ENCODE data around the gene PARD3B. TPM values are rescaled to one million over a fixed set of nuclear protein-coding genes. Genes with fewer than 3 reads are reported as not detected.

The PARD3B gene
- total and polyA plus RNA-seq, 2 of the 8 experiments (the other 6 are each of a cell fraction or from before 2014, with no cell fraction given): 1.2 to 5.7 TPM

DNA sequence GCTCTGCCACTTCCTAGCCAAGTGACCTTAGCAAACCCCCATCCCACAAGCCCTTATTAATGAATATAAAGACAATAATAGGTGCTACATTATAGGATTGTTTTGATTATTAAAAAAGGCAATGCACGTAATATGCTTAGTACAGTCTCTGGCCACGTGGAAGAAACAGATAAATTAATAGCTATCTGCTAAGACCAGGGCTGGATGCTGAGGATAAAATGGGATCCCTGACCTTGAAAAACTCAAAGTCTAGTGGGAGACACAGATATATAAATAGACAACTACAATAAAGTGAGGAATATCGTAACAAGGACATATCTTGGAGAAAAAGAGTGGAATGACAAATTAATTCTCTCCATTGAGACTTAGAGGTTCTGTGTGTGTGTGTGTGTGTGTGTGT is 29.9 kb upstream of the PARD3B start:
- Histone ChIP-seq H4K5ac (ENCODE audit: insufficient read length, low read depth, low read length) (no peak overlapping the region), H4K91ac (replicated peaks; ENCODE audit: insufficient read length, low read length) (no peak overlapping the region), H2BK12ac (ENCODE audit: low read depth, low read length) (no peak overlapping the region), H3K4me2 (ENCODE audit: insufficient read depth in 1 of 2, low read depth in 2 of 2, low read length in 2 of 2) (no peak overlapping the region), H2BK15ac (ENCODE audit: low read length) (no peak overlapping the region), H3K9ac (replicated peaks in 1 of 4; ENCODE audit: extremely low read depth in 1 of 4, low read depth in 3 of 4, low read length in 3 of 4) (no peak overlapping the region), H3K23me2 (ENCODE audit: low read depth, low read length) (no peaks in the 10 kb centered on the region), H2BK5ac (ENCODE audit: low read depth, low read length) (no peak overlapping the region), H3K56ac (replicated peaks; ENCODE audit: insufficient read length, low read depth, low read length) (no peak overlapping the region), H3K4ac (replicated peaks; ENCODE audit: insufficient read length, low read depth, low read length) (no peak overlapping the region), H3K79me2 (ENCODE audit: control insufficient read depth in 1 of 2, insufficient read depth in 2 of 2, low read length in 2 of 2) (no peaks in the 10 kb centered on the region), H3K23ac (ENCODE audit: insufficient read length) (no peak overlapping the region), H3K79me1 (ENCODE audit: low read depth, low read length) (no peaks in the 10 kb centered on the region), H2BK20ac (ENCODE audit: low read length) (no peak overlapping the region), H3K27me3 (replicated peaks in 1 of 4; ENCODE audit: control insufficient read depth in 3 of 4, extremely low read depth in 1 of 4, insufficient read depth in 3 of 4, low read length in 3 of 4) (no peaks in the 10 kb centered on the region), H2AFZ (ENCODE audit: low read length) (no peak overlapping the region), H3K4me1 (replicated peaks in 1 of 4; ENCODE audit: control insufficient read depth in 3 of 4, insufficient read depth in 4 of 4, low read length in 3 of 4) (peaks cover 0 to 4% (median 3%) of the 10 kb centered on the region in 4 experiments; a peak in 3 of 7 replicates), H3K14ac (ENCODE audit: insufficient read length) (no peak overlapping the region), H4K8ac (ENCODE audit: extremely low read depth, insufficient read depth, low read length) (no peak overlapping the region), H3K4me3 (ENCODE audit: extremely low read depth in 1 of 4, insufficient read depth in 2 of 4, low read depth in 3 of 4, low read length in 4 of 4) (no peak overlapping the region), H2AK5ac (ENCODE audit: low read depth, low read length) (no peak overlapping the region), H4K20me1 (replicated peaks in 1 of 2; ENCODE audit: control insufficient read depth in 1 of 2, insufficient read depth in 2 of 2, low read length in 2 of 2) (no peaks in the 10 kb centered on the region), H3K36me3 (ENCODE audit: control insufficient read depth in 2 of 4, insufficient read depth in 4 of 4, low read length in 3 of 4) (no peaks in the 10 kb centered on the region), H3K9me3 (ENCODE audit: insufficient read depth in 2 of 2, low read depth in 1 of 2, low read length in 1 of 2) (0 out of 4 replicates have a peak, but pooled peaks cover 0 to 2% of the 10 kb centered on the region in 2 experiments), H2BK120ac (replicated peaks; ENCODE audit: low read depth, low read length) (no peak overlapping the region), H3K18ac (ENCODE audit: extremely low read depth, low read length) (no peak overlapping the region), H3K27ac (ENCODE audit: low read depth, low read length) (no peak overlapping the region)
- WGBS, 2 experiments (ENCODE audit: extremely low coverage in 1 of 2, insufficient coverage in 1 of 2, insufficient read length in 1 of 2, insufficient replicate concordance in 2 of 2, low coverage in 1 of 2, low lambda C conversion rate in 2 of 2, missing lambda C conversion rate in 1 of 2): 87% methylated on average over 3 of the region's 3 CpGs; no CpG with 5 or more reads in 1 of the 2 experiments
- FAIRE-seq (no peak), DNase-seq (ENCODE audit: low read depth in 1 of 2, low spot score in 2 of 2) (no peak)
- CTCF ChIA-PET (ENCODE audit: partially characterized antibody): interaction anchor here (0.7 to 1.2 kb wide), 2 partner anchors 9 to 23 kb away, joined by 3 to 6 read pairs; no protein-coding TSS in a partner anchor
- POLR2A ChIA-PET (ENCODE audit: partially characterized antibody): no interaction called here
- TF ChIP-seq SAP30 (IDR thresholded peaks at IDR 0.05; ENCODE audit: insufficient read depth, insufficient replicate concordance, low read length): no peak
- TF ChIP-seq, protein P1, sequence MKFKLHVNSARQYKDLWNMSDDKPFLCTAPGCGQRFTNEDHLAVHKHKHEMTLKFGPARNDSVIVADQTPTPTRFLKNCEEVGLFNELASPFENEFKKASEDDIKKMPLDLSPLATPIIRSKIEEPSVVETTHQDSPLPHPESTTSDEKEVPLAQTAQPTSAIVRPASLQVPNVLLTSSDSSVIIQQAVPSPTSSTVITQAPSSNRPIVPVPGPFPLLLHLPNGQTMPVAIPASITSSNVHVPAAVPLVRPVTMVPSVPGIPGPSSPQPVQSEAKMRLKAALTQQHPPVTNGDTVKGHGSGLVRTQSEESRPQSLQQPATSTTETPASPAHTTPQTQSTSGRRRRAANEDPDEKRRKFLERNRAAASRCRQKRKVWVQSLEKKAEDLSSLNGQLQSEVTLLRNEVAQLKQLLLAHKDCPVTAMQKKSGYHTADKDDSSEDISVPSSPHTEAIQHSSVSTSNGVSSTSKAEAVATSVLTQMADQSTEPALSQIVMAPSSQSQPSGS (IDR thresholded peaks at IDR 0.05; ENCODE audit: low read length): no peak
- TF ChIP-seq SIX5 (IDR thresholded peaks at IDR 0.05; ENCODE audit: low read depth, low read length): no peak
- TF ChIP-seq JUN (IDR thresholded peaks at IDR 0.05; ENCODE audit: low read depth, low read length): no peak
- TF ChIP-seq ZNF274 (IDR thresholded peaks at IDR 0.05; ENCODE audit: borderline replicate concordance, extremely low read depth, low read length): no peak
- no peak for TF ChIP-seq CBX5 (IDR thresholded peaks at IDR 0.05; ENCODE audit: low read depth, low read length)
- TF ChIP-seq CEBPB (IDR thresholded peaks at IDR 0.05; ENCODE audit: low read depth, low read length): no peak
- no peak for TF ChIP-seq JUND (IDR thresholded peaks at IDR 0.05; ENCODE audit: low read length)
- no peak for TF ChIP-seq SRF (IDR thresholded peaks at IDR 0.05; ENCODE audit: low read depth, low read length)
- TF ChIP-seq CHD1 (IDR thresholded peaks at IDR 0.05; ENCODE audit: low read depth, low read length): no peak
- no peak for TF ChIP-seq POU5F1 (IDR thresholded peaks at IDR 0.05; ENCODE audit: low read depth, low read length)
- TF ChIP-seq, protein P2, sequence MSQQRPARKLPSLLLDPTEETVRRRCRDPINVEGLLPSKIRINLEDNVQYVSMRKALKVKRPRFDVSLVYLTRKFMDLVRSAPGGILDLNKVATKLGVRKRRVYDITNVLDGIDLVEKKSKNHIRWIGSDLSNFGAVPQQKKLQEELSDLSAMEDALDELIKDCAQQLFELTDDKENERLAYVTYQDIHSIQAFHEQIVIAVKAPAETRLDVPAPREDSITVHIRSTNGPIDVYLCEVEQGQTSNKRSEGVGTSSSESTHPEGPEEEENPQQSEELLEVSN (IDR thresholded peaks at IDR 0.05): no peak

All from H1 (cell line).